DMS 273 (cell line): Measurements from ENCODE around the gene PLA2G7.
A peak's percentile ranks its signal among the peaks of the same experiment; 100 is the strongest.

Experiments used
- DNase-seq: peaks from one replicate; lab custom pipeline; 2025; ENCODE audit not compliant: unreplicated experiment; lab: John Stamatoyannopoulos, UW

Gene PLA2G7

GRCh38 chr6:46690141-46690755 lies 44.9 kb downstream of the PLA2G7 start:
- no peak for DNase-seq

- DNase-seq: no peak
Measured at GRCh38 chr6:46689657-46690056, 45.5 kb downstream of the PLA2G7 start.

GRCh38 chr6:46688966-46689335 lies 46.2 kb downstream of the PLA2G7 start:
- no peak for DNase-seq

- no peak for DNase-seq
Measured at GRCh38 chr6:46688117-46688965, 46.8 kb downstream of the PLA2G7 start.

GRCh38 chr6:46687619-46688097 lies 47.5 kb downstream of the PLA2G7 start, which contains the start of gene TDRD6:
TSS of gene TDRD6 (plus strand) at chr6:46687885. CDS start at chr6:46688129, 244 bp downstream.
- DNase-seq: no peak

- no peak for DNase-seq
Measured at GRCh38 chr6:46684771-46685170, 50.4 kb downstream of the PLA2G7 start.

GRCh38 chr6:46677314-46677654 lies 57.9 kb downstream of the PLA2G7 start:
- DNase-seq: peak; percentile 9

GRCh38 chr6:46676604-46677313 lies 58.4 kb downstream of the PLA2G7 start:
- no peak for DNase-seq

- DNase-seq: no peak
Measured at GRCh38 chr6:46674410-46674809, 60.8 kb downstream of the PLA2G7 start.

- no peak for DNase-seq
Measured at GRCh38 chr6:46667377-46667776, 67.8 kb downstream of the PLA2G7 start.

- DNase-seq: no peak
Measured at GRCh38 chr6:46661483-46661882, 73.7 kb downstream of the PLA2G7 start.

GRCh38 chr6:46657642-46658041 lies 77.5 kb downstream of the PLA2G7 start:
- DNase-seq: no peak

- DNase-seq: peak; percentile 36
Measured at GRCh38 chr6:46655803-46656202, 79.4 kb downstream of the PLA2G7 start.
